DMS53 treated with DMSO at 0.1 percent for 48 hours (cell line): ENCODE data around the gene RASA3.

Source experiments
- DNase-seq: peaks from one replicate; lab custom pipeline; 2025; ENCODE audit not compliant: unreplicated experiment; lab: John Stamatoyannopoulos, UW

Gene RASA3

GRCh38 chr13:113960276-113960948 is 172.0 kb downstream of the RASA3 start:
- no peak for DNase-seq

- DNase-seq: no peak
These were observed 173.2 kb downstream of the RASA3 start for GRCh38 chr13:113959198-113959597.

- DNase-seq: no peak
These were observed 174.1 kb downstream of the RASA3 start for GRCh38 chr13:113958373-113958772.

GRCh38 chr13:113956571-113956970 is 175.9 kb downstream of the RASA3 start:
- no peak for DNase-seq

- no peak for DNase-seq
These were observed 176.7 kb downstream of the RASA3 start for GRCh38 chr13:113955691-113956090.

- DNase-seq: no peak
These were observed 177.2 kb downstream of the RASA3 start for GRCh38 chr13:113955235-113955634.

GRCh38 chr13:113954046-113954835 is 178.2 kb downstream of the RASA3 start:
- no peak for DNase-seq

- no peak for DNase-seq
These were observed 178.9 kb downstream of the RASA3 start for GRCh38 chr13:113953561-113953960.

GRCh38 chr13:113952983-113953520 is 179.4 kb downstream of the RASA3 start:
- DNase-seq: no peak

GRCh38 chr13:113952151-113952982 is 180.1 kb downstream of the RASA3 start:
- no peak for DNase-seq

- peak; percentile 3 for DNase-seq
These were observed 181.0 kb downstream of the RASA3 start for GRCh38 chr13:113951246-113951999.

GRCh38 chr13:113950451-113951245 is 181.8 kb downstream of the RASA3 start:
- DNase-seq: no peak

GRCh38 chr13:113949546-113949945 is 182.9 kb downstream of the RASA3 start:
- no peak for DNase-seq

- DNase-seq: no peak
These were observed 184.2 kb downstream of the RASA3 start for GRCh38 chr13:113948034-113948742.

GRCh38 chr13:113947311-113948033 is 185.0 kb downstream of the RASA3 start:
- no peak for DNase-seq

- no peak for DNase-seq
These were observed 185.8 kb downstream of the RASA3 start for GRCh38 chr13:113946409-113947181.

GRCh38 chr13:113945857-113946408 is 186.5 kb downstream of the RASA3 start:
- no peak for DNase-seq
